Measurements from ENCODE around the gene IMPDH1. TPM values are rescaled to one million over a fixed set of nuclear protein-coding genes. Genes with fewer than 3 reads are reported as not detected.

IMPDH1 gene
- total and polyA plus RNA-seq, 2 donors (not counting 3 experiments of a cell fraction or from before 2014, with no cell fraction given): 78.8 to 97.9 TPM

DNA sequence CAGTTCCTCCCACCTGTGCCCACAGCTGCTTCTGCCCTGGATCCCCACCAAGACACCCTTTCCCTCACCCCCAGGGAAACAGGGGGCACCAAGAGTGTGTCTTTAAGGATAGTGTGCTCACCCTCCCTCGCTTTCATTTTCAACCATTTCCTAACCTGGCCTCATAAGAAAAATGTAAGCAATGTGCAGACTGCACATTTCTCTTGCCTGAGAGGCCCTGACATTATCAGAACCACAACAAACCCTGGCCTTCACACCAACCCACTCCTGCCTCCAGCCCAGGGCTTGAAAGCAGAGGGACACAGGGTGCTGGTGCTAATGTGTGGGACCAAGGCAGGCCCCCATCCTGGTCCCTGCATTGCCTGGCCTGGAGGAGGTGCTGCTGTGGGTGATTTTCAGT lies 11.0 kb upstream of the IMPDH1 start:
- Histone ChIP-seq H3K9me3 (replicated peaks; ENCODE audit: control insufficient read depth, insufficient read depth, low read length) (no peaks in the 10 kb centered on the region), H3K27ac (ENCODE audit: insufficient read depth, low read depth, low read length) (no peak overlapping the region), H3K4me3 (replicated peaks in 1 of 3; ENCODE audit: insufficient read depth in 1 of 3, low read depth in 1 of 3, low read length in 3 of 3) (no peak overlapping the region), H2AFZ (ENCODE audit: low read depth, low read length) (no peak overlapping the region), H3K36me3 (ENCODE audit: control insufficient read depth in 2 of 2, extremely low read depth in 1 of 2, insufficient read depth in 2 of 2, low read length in 2 of 2) (no peaks in the 10 kb centered on the region), H3K9me1 (replicated peaks; ENCODE audit: control insufficient read depth, extremely low read depth, insufficient read depth, low read length) (no peaks in the 10 kb centered on the region), H4K20me1 (replicated peaks; ENCODE audit: control insufficient read depth, extremely low read depth, insufficient read depth, low read length) (no peaks in the 10 kb centered on the region), H3K27me3 (ENCODE audit: control insufficient read depth in 2 of 2, insufficient read depth in 2 of 2, low read length in 2 of 2) (peaks cover 2% of the 10 kb centered on the region in 2 experiments), H3K4me1 (ENCODE audit: control insufficient read depth, extremely low read depth, insufficient read depth, low read length) (no peaks in the 10 kb centered on the region), H3K9ac (replicated peaks; ENCODE audit: extremely low read depth, insufficient read depth, low read length) (no peak overlapping the region), H3K4me2 (ENCODE audit: insufficient read depth, low read length) (no peak overlapping the region), H3K79me2 (ENCODE audit: control insufficient read depth, insufficient read depth, low read length) (no peaks in the 10 kb centered on the region)
- CTCF ChIA-PET: no interaction called here
- no peak for TF ChIP-seq MYC (IDR thresholded peaks at IDR 0.05; ENCODE audit: low read depth, low read length)
- TF ChIP-seq JUN (IDR thresholded peaks at IDR 0.05; ENCODE audit: borderline replicate concordance, insufficient read depth, insufficient read length, low read depth): no peak
- TF ChIP-seq POLR2A (IDR thresholded peaks at IDR 0.05; ENCODE audit: low read depth, low read length): no peak
- TF ChIP-seq EZH2 (IDR thresholded peaks at IDR 0.05; ENCODE audit: borderline replicate concordance, low read depth, low read length, severe bottlenecking): no peak
- TF ChIP-seq, protein P1, sequence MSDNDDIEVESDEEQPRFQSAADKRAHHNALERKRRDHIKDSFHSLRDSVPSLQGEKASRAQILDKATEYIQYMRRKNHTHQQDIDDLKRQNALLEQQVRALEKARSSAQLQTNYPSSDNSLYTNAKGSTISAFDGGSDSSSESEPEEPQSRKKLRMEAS (IDR thresholded peaks at IDR 0.05; ENCODE audit: insufficient read depth, insufficient read length): no peak
- no peak for FAIRE-seq
- intact Hi-C loops (cut with micrococcal nuclease): no loop called here
- dilution Hi-C loops (cut with MboI; ENCODE audit: extremely low pct_ligation_motif_present, low sequenced_read_pairs): no loop called here
- no TSS peak for BruUV-seq (replicated peaks)
- no peak for DNase-seq (ENCODE audit: low read depth, low spot score)
- POLR2A ChIA-PET: no interaction called here

DNA sequence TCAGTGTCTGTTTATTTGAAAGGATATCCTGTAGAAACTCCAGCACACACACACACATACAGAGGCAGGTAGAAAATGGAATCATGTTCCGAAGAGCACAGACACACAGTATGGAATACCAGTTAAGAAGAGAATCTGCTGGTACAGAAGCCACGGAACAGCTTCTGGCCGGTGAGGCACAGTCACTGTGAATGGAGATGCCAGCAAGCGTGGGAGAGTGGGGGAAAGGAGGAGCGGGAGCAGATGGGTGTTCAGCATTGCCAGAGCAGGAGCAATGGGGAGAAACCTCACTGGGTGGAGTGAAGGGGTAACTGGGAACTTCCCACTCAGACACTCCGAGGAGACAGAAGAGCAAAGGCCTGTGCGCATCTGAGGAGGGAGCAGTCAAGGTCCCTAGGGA lies 9.5 kb upstream of the IMPDH1 start:
- H3K4me1 ChIP-seq (ENCODE audit: control insufficient read depth, extremely low read depth, insufficient read depth, low read length): no peaks in the 10 kb centered on the region
- no peaks in the 10 kb centered on the region for H3K79me2 ChIP-seq (ENCODE audit: control insufficient read depth, insufficient read depth, low read length)
- POLR2A ChIA-PET: interaction anchor here (0.7 kb wide), 1 partner anchor 14 kb away, joined by 3 read pairs; no protein-coding TSS in a partner anchor
- H3K27me3 ChIP-seq (ENCODE audit: control insufficient read depth in 2 of 2, insufficient read depth in 2 of 2, low read length in 2 of 2): peaks cover 2 to 4% of the 10 kb centered on the region in 2 experiments
- no peaks in the 10 kb centered on the region for H3K9me3 ChIP-seq (replicated peaks; ENCODE audit: control insufficient read depth, insufficient read depth, low read length)
- H3K4me2 ChIP-seq (ENCODE audit: insufficient read depth, low read length): no peak overlapping the region
- no peak overlapping the region for H2AFZ ChIP-seq (ENCODE audit: low read depth, low read length)
- dilution Hi-C loops (cut with MboI; ENCODE audit: extremely low pct_ligation_motif_present, low sequenced_read_pairs) (no loop called here), intact Hi-C loops (cut with micrococcal nuclease) (no loop called here)
- H4K20me1 ChIP-seq (replicated peaks; ENCODE audit: control insufficient read depth, extremely low read depth, insufficient read depth, low read length): no peaks in the 10 kb centered on the region
- H3K9ac ChIP-seq (replicated peaks; ENCODE audit: extremely low read depth, insufficient read depth, low read length): no peak overlapping the region
- CTCF ChIA-PET: interaction anchor here (1.3 to 17.5 kb wide), 7 partner anchors 7 to 72 kb away, joined by 3 to 209 read pairs (median 8); partner anchors contain the start of gene IMPDH1
- no peaks in the 10 kb centered on the region for H3K36me3 ChIP-seq (ENCODE audit: control insufficient read depth in 2 of 2, extremely low read depth in 1 of 2, insufficient read depth in 2 of 2, low read length in 2 of 2)
- TF ChIP-seq FOS (IDR thresholded peaks at IDR 0.05; ENCODE audit: borderline replicate concordance, insufficient read depth, low read length) (no peak), POLR2AphosphoS5 (IDR thresholded peaks at IDR 0.05; ENCODE audit: insufficient read depth, low read depth, low read length) (no peak), MYC (IDR thresholded peaks at IDR 0.05; ENCODE audit: low read depth, low read length) (no peak), EZH2 (IDR thresholded peaks at IDR 0.05; ENCODE audit: borderline replicate concordance, low read depth, low read length, severe bottlenecking) (no peak), GATA2 (IDR thresholded peaks at IDR 0.05; ENCODE audit: insufficient read depth, insufficient read length, low read depth, low read length) (no peak), POLR2A (IDR thresholded peaks at IDR 0.05; ENCODE audit: low read depth, low read length) (no peak), JUN (IDR thresholded peaks at IDR 0.05; ENCODE audit: borderline replicate concordance, insufficient read depth, insufficient read length, low read depth) (no peak)
- TF ChIP-seq, protein P1 (IDR thresholded peaks at IDR 0.05; ENCODE audit: insufficient read depth, insufficient read length): no peak
- TF ChIP-seq, protein P2, sequence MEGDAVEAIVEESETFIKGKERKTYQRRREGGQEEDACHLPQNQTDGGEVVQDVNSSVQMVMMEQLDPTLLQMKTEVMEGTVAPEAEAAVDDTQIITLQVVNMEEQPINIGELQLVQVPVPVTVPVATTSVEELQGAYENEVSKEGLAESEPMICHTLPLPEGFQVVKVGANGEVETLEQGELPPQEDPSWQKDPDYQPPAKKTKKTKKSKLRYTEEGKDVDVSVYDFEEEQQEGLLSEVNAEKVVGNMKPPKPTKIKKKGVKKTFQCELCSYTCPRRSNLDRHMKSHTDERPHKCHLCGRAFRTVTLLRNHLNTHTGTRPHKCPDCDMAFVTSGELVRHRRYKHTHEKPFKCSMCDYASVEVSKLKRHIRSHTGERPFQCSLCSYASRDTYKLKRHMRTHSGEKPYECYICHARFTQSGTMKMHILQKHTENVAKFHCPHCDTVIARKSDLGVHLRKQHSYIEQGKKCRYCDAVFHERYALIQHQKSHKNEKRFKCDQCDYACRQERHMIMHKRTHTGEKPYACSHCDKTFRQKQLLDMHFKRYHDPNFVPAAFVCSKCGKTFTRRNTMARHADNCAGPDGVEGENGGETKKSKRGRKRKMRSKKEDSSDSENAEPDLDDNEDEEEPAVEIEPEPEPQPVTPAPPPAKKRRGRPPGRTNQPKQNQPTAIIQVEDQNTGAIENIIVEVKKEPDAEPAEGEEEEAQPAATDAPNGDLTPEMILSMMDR (IDR thresholded peaks at IDR 0.05; ENCODE audit: extremely low read depth in 1 of 2, insufficient read depth in 1 of 2, low read depth in 1 of 2, low read length in 2 of 2): no peak
- H3K4me3 ChIP-seq (replicated peaks in 1 of 3; ENCODE audit: insufficient read depth in 1 of 3, low read depth in 1 of 3, low read length in 3 of 3): no peak overlapping the region
- DNase-seq (ENCODE audit: low read depth, low spot score) (no peak), FAIRE-seq (no peak)
- BruUV-seq (replicated peaks): no TSS peak
- H3K27ac ChIP-seq (ENCODE audit: insufficient read depth, low read depth, low read length): no peak overlapping the region
- H3K9me1 ChIP-seq (replicated peaks; ENCODE audit: control insufficient read depth, extremely low read depth, insufficient read depth, low read length): no peaks in the 10 kb centered on the region
